22Rv1 (cell line): ENCODE measurements around the gene SYNE2.

Experiments used
- ZFX ChIP-seq: fragments of 450-650 bp; IDR thresholded peaks from 2 replicates; pipeline ENCODE4 v1.6.1; 2017; ENCODE audit warnings: antibody characterized with exemption, borderline replicate concordance
- TF ChIP-seq, protein P1 (sequence below): fragments of 450-650 bp; IDR thresholded peaks from 2 replicates; pipeline ENCODE4 v1.5.1; 2017; ENCODE audit warnings: mild to moderate bottlenecking

DNA sequence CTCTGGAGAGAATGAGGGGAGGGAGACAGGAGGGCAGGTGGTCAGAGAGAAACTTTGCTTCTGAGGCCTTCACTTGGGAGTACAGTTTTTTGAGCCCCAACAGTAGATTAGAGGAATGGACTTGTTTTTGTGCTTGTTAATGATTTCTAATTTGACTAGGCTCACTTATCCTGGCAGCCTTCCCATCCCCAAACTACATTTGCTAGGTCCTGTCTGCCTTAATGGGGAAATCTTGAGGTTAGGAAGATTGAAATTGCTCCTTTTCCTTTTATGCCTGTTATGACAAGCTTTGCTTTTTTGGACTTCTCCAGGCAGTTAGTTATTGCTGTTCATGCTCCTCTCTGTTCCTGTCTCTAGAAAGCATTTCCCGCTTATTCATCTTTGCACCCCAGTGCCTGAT is 37.7 kb downstream of the SYNE2 start:
- TF ChIP-seq, protein P1, sequence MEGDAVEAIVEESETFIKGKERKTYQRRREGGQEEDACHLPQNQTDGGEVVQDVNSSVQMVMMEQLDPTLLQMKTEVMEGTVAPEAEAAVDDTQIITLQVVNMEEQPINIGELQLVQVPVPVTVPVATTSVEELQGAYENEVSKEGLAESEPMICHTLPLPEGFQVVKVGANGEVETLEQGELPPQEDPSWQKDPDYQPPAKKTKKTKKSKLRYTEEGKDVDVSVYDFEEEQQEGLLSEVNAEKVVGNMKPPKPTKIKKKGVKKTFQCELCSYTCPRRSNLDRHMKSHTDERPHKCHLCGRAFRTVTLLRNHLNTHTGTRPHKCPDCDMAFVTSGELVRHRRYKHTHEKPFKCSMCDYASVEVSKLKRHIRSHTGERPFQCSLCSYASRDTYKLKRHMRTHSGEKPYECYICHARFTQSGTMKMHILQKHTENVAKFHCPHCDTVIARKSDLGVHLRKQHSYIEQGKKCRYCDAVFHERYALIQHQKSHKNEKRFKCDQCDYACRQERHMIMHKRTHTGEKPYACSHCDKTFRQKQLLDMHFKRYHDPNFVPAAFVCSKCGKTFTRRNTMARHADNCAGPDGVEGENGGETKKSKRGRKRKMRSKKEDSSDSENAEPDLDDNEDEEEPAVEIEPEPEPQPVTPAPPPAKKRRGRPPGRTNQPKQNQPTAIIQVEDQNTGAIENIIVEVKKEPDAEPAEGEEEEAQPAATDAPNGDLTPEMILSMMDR: no peak
- no peak for TF ChIP-seq ZFX
